ENCODE results near the gene SCAPER. TPM values are rescaled to one million over a fixed set of nuclear protein-coding genes. Genes with fewer than 3 reads are reported as not detected.
A peak's percentile ranks its signal among the peaks of the same experiment; 100 is the strongest.
"Not testable (repeated sequence)": the region's sequence is repeated elsewhere in the genome, so short reads cannot be mapped to it uniquely, and the experiment has no call there.

The SCAPER gene
- total RNA-seq, 2 experiments from 2014 or later = 10.4 to 22.3 TPM

DNA sequence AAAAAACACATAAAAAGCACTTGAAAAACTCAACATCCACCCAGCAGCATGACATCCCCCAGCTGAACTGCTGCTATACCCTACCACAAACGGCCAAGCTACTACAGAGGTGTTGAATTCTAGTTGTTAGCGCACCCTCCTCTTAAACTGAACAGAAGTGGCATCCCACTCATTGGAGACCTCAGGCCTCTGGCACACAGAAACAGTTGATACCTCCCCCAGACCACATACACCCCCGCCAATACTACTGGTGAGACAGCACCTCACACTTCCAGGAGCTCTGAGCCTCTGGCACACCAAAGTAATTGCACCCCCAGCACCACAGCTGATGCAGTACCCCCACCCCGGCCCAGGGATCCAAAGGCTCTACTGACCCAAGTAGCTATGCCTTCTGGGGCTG is 190.2 kb downstream of the SCAPER start:
- Histone ChIP-seq H3K9me3 (ENCODE audit: low read length) (no peaks in the 10 kb centered on the region), H3K79me2 (ENCODE audit: insufficient read depth, low read depth, low read length) (no peaks in the 10 kb centered on the region), H2AFZ (ENCODE audit: low read length) (no peak overlapping the region), H3K9me2 (ENCODE audit: insufficient read depth, low read length) (no peaks in the 10 kb centered on the region), H3K4me3 (ENCODE audit: low read depth, low read length, poor library complexity, severe bottlenecking) (no peak overlapping the region), H4K20me1 (ENCODE audit: insufficient read depth, low read length) (no peaks in the 10 kb centered on the region), H3K36me3 (ENCODE audit: insufficient read depth, low read length) (no peaks in the 10 kb centered on the region), H3K27ac (ENCODE audit: low read depth, low read length, poor library complexity, severe bottlenecking) (no peak overlapping the region), H3K4me1 (ENCODE audit: insufficient read depth, low read length, poor library complexity, severe bottlenecking) (peaks cover 8% of the 10 kb centered on the region), H3K4me2 (ENCODE audit: low read length) (no peak overlapping the region)
- intact Hi-C loops (cut with micrococcal nuclease; ENCODE audit: unreplicated experiment) = no loop called here
- DNase-seq (ENCODE audit: low spot score) = no peak
- ChIA-PET CTCF (ENCODE audit: unreplicated experiment) (no interaction called here), POLR2A (interaction anchor here (1.7 kb wide), 1 partner anchor 9 kb away, joined by 4 read pairs; no protein-coding TSS in a partner anchor)
- BruUV-seq (replicated peaks) = no TSS peak
- no peak for TF ChIP-seq EZH2phosphoT487 (IDR thresholded peaks at IDR 0.05; ENCODE audit: borderline replicate concordance, low read depth, low read length)
- TF ChIP-seq CTCF (conservative IDR thresholded peaks at IDR 0.05; ENCODE audit: low read length) = no peak

GRCh38 chr15:76711351-76711827 is 193.8 kb downstream of the SCAPER start:
- Histone ChIP-seq H3K9me3 (ENCODE audit: low read length) (no peaks in the 10 kb centered on the region), H4K20me1 (ENCODE audit: insufficient read depth, low read length) (no peaks in the 10 kb centered on the region), H2AFZ (ENCODE audit: low read length) (no peak overlapping the region), H3K79me2 (ENCODE audit: insufficient read depth, low read depth, low read length) (no peaks in the 10 kb centered on the region), H3K4me3 (ENCODE audit: low read depth, low read length, poor library complexity, severe bottlenecking) (no peak overlapping the region), H3K27ac (ENCODE audit: low read depth, low read length, poor library complexity, severe bottlenecking) (peak overlapping the region; percentile 53), H3K4me2 (ENCODE audit: low read length) (peak overlapping the region; percentile 46), H3K36me3 (ENCODE audit: insufficient read depth, low read length) (no peaks in the 10 kb centered on the region), H3K9me2 (ENCODE audit: insufficient read depth, low read length) (no peaks in the 10 kb centered on the region), H3K4me1 (ENCODE audit: insufficient read depth, low read length, poor library complexity, severe bottlenecking) (peaks cover 8% of the 10 kb centered on the region)
- DNase-seq (ENCODE audit: low spot score) = peak; percentile 24
- no TSS peak for BruUV-seq (replicated peaks)
- intact Hi-C loops (cut with micrococcal nuclease; ENCODE audit: unreplicated experiment) = no loop called here
- ChIA-PET CTCF (ENCODE audit: unreplicated experiment) (no interaction called here), POLR2A (no interaction called here)
- no peak for TF ChIP-seq EZH2phosphoT487 (IDR thresholded peaks at IDR 0.05; ENCODE audit: borderline replicate concordance, low read depth, low read length)
- TF ChIP-seq CTCF (conservative IDR thresholded peaks at IDR 0.05; ENCODE audit: low read length) = no peak

- POLR2A ChIA-PET; CTCF ChIA-PET (ENCODE audit: unreplicated experiment): not testable (repeated sequence)
Measured at GRCh38 chr15:76704032-76704431, 201.1 kb downstream of the SCAPER start.

More at GRCh38 chr15:76704032-76704431, 201.1 kb downstream of the SCAPER start:
- H3K27ac ChIP-seq (ENCODE audit: low read depth, low read length, poor library complexity, severe bottlenecking); H3K4me1 ChIP-seq (ENCODE audit: insufficient read depth, low read length, poor library complexity, severe bottlenecking); intact Hi-C loops (cut with micrococcal nuclease; ENCODE audit: unreplicated experiment); DNase-seq (ENCODE audit: low spot score); BruUV-seq (replicated peaks); H2AFZ ChIP-seq (ENCODE audit: low read length); H3K4me2 ChIP-seq (ENCODE audit: low read length); H3K79me2 ChIP-seq (ENCODE audit: insufficient read depth, low read depth, low read length); H3K9me2 ChIP-seq (ENCODE audit: insufficient read depth, low read length); H4K20me1 ChIP-seq (ENCODE audit: insufficient read depth, low read length); H3K9me3 ChIP-seq (ENCODE audit: low read length); H3K4me3 ChIP-seq (ENCODE audit: low read depth, low read length, poor library complexity, severe bottlenecking); H3K36me3 ChIP-seq (ENCODE audit: insufficient read depth, low read length): not testable (repeated sequence)

All from OCI-LY7 (cell line).